Activated CD4-positive, alpha-beta T cell treated with anti-CD3 and anti-CD28 coated beads, Interleukin-2, Interleukin-4, amounts not matched to agents 100 ng/mL and 50 ng/mL, durations not matched to agents 16 hours and 8 hours (primary cell): ENCODE measurements around the gene ATP6V0D1.
A peak's percentile ranks its signal among the peaks of the same experiment; 100 is the strongest.
"Not testable (repeated sequence)": the region's sequence is repeated elsewhere in the genome, so short reads cannot be mapped to it uniquely, and the experiment has no call there.

Source experiments
- DNase-seq: peaks from one replicate; pipeline ENCODE4 v3.0.0-alpha.2; 2020; ENCODE audit warnings: low spot score

ATP6V0D1 gene

DNA sequence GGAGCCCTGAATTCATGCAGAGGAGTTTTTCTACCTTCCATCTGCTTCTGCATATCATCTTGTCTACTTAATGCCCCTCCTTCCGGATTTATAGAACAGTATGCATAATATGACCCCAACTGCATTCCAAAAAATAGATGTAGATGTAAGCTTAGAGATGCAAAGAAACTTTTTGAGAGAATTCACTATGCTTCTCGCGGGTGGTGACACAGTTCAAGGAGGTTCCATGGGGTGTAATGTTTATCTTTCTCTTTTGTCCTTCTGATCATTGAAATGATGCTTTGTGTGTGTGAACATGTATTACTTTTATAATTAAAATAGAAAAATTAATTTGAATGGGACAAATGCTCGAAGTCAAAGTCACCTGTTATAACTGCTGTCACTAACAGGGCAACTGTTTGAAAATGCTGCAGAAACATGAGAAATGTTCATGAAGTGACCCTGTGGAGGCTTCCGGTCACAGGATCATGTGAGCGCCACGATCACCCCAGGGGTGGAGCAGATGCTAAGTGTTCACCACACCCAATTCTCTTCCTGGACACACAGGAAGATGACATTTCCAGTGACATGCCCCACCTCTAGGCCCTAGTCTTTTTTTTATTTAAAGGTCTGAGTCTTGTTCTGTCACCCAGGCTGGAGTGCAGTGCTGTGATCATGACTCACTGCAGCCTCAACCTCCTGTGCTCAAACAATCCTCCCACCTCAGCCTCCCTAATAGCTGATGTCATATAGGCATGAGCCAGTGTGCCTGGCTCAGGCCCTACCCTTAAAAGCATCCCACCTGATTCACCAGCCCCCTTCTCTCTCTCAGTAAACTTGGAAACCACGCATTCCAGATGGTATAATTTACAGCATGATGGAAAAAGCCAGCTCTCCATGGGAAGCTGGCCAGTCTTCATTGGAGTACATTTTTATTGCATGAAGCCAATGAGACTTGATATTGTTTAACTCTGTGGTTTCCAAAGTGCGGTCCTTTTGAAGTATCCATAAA, 23.4 kb upstream of the ATP6V0D1 start:
- DNase-seq, result peak; percentile 67

DNA sequence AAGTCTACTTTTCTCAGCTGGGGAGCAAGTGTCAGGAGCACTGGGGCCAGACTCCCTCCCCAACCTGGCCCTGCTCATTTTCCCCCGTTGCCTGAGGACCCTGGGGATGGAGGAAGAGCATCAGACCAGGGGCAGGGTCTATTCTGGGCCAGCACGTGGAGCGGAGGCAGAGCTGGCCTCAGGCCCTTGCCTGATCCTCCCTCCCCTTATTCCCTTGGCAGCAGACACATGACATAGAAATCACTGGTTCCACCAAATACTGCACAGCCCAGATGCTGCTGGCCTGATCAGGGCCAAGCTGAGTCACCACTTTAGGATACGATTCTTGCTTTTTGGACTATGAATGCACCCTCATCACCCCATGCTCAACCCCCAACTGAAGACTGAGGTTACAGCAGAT, 18.1 kb upstream of the ATP6V0D1 start:
- DNase-seq, result no peak

DNA sequence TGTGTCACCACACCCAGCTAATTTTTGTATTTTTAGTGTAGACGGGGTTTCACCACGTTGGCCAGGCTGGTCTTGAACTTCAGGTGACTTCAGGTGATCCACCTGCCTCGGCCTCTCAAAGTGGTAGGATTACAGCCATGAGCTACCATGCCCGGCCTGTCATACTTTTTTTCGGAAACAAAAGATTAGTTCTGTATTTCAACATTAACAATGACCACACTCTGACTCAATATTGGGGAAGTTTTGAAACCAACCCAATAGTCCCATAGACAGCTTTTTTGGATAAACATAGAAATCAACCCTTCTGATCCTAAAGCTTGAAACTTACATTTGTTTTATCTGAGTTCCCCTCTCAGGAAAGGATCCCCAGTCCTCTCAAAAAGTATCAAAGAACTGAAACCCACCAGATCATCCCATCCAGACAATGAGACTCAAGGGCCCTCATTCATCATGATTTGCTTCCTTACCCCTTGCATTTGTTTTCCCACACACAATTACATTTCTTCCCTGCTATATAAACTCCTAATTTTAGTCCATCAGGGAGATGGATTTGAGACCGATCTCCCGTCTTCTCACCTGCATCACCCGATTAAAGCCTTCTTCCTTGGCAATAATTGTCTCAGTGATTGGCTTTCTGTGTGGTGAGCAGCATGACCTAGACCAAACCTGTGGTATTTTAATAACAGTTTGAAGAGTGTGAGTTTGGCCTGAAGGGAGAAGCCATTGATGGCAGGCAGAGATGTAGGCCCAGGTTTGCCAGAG, 9.6 kb upstream of the ATP6V0D1 start:
- no peak for DNase-seq

DNA sequence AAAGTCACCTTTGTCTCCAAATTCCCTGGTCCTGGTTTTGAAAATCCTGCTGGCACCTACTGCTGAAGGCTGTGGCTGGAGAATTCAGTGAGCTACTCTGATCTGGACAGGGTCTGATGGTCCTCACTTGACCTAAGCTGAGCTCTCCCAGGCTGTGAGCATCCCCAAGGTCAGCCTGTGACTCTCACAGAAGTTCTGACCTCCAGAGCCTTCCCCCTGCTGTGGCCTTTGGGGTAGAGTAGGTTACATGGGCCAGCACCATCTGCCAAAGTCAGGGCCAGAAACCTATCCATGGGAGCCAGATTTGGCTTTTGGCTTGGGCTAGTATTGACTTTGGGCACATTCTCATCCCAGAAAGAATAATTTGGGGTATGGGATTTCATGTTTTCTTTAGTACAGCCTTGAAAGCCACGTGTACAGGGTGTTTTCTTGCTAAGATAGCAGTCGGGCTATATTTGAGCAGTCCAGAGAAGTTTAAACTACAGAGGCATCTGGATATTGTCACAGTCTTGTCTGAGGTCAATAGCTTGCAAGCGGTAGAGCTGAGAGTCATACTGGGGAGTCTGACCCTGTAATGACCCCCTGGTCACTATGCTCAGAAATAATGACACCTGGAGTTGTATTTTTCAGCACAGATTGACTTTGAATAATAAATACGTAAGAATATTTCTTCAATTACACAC, 8.6 kb upstream of the ATP6V0D1 start:
- DNase-seq, result no peak

DNA sequence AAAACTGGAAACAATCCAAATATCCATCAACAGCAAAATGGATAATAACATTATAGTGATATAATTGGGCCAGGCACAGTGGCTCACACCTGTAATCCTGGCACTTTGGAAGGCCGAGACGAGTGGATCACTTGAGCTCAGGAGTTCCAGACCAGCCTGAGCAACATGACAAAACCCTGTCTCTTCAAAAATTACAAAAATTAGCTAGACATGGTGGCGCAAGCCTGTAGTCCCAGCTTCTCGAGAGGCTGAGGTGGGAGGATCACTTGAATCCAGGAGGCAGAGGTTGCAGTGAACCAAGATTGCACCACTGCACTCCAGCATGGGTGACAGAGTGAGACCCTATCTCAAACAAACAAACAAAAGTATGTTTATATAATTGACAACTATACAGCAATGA, 6.6 kb upstream of the ATP6V0D1 start:
- not testable (repeated sequence) for DNase-seq

DNA sequence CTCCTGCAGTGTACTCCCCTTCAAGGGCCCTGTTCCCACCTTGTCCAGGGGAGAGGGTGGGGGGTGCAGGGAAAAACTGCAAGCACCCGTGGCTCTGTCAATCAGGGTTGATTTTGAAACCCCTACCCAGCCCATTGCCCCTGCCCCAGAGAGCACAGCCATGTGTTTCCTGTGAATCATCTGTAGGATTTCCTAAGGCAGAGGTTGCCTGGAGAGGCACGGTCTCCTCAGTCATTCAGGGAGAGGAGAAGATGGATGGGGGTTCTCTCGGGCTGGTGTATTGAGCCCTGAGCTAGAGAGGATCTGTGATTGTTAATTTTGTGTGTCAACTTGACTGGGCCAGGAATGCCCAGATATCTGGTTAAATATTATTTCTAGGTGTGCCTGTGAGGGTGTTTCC, 5.8 kb upstream of the ATP6V0D1 start:
- DNase-seq, result no peak

DNA sequence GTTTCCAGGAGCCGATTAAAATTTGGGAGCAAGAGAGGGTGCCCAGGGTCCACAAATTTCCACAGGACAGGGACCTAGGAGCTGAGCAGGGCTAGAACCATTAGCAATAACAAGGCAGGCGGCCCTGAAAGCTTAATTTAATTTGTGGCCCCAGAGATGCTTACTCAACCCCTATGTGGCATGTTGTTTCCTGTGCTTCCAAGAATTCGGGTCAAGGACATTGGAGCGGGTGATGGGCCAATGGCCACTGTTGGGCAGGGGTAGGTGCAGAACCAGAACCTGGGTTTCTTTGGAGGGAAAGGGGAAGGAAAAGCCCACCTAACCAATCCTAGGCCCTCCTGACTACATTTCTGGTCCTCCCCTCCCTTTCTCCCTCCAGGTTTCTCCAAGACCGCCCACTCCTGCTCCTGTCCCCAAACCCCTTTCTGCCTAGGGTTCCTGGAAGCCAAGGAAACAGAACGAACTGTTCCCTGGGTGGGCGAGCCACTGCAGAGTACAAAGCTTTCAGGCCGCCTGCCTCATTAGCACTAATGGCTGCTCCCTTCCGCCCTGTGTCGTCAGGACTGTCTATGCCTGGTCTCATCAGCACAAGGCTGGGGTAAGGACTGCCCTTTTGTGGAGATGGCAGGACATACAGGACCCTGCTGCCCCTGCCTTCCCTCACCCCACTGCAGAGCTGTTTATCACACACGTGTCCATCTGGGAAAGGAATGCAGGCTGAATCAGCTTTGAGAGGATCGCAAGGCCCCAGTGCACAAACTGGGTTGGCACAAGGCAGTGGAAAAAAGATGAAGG, 3.0 kb upstream of the ATP6V0D1 start:
- DNase-seq, result no peak

DNA sequence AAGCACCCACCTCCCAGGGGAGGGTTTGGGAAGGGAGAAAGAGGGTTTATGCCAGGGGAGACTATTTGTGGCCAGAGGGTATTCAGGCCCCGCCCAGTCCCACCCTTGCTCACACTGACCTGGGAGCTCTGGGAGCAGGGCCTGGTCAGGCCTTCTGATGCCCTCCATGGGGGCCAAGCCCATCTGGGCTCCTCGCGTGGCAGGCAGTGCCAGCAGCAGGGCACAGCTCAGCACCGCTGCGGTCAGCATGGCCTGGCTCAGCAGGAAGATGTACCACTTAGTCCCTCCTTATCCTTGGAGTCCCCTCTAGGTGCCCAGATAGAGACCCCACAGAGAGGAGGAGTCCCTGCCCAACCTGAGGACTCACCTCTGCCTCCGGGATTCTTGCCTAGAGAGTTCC, 2.2 kb upstream of the ATP6V0D1 start, which contains the start of gene AGRP:
Gene AGRP (minus strand): TSS at position 398 of the 400 bp plus-strand sequence. CDS start 149 bp downstream, at position 249.
- DNase-seq, result no peak

DNA sequence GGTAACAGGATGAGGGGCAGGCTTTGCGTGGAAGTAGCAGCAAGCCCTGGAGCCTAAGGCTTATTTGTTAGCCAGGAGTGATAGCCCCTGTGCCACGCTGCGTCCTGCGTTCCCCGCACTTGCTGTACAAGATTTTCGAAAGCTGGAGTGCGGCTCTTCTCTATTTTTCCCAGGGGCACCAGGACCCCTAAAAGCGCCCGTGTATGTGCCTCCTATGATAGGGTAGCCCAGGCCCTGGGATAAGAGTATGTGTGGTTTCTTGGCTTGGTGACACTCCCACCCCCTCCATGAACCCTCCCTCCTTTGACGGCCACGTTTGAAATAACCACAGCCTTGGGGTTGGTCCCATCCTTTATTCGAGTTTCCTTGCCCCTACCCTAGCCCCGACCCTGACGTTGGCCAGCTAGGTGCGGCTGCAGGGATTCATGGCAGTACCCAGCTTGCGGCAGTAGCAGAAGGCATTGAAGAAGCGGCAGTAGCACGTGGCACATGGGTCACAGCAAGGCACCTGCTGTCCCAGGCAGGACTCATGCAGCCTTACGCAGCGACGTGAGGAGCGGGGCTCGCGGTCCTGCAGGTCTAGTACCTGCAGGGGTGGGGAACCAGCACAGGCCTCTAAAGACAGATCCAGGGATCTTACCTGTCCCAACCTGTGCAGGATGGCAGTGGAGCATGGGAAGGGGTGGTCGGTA, 1.4 kb upstream of the ATP6V0D1 start:
- no peak for DNase-seq

DNA sequence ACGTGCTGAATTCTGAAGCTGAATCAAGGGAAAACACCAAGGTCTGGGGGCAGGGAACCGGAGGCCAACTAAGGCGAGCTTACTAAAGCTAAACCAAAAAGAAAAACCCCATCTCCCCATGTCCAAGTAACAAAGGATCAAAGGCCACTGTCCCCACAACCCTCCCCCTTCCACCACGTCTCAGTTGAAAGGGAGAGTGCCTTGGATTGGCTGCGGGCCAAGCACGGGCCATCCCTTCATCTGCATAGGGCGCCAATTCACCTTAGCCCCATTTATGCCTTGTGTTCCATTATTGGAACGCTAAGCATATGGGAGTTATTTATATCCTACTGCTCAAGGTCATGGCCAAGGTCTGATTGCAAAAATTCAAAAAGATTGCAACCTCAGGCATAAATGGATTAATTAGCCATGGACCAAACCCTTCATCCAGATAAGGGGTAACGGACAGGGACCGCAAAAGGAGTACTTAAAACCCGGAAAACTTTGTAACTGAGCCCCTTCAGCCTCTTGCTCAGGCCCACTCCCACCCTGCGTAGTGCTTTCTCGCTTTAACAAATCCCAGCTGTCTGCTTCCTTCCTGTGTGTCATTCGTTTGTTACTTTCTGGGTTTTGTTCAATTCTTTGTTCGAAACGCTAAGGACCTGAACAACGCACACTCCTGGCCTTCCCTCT, 740 bp upstream of the ATP6V0D1 start:
- DNase-seq, result peak; percentile 65

DNA sequence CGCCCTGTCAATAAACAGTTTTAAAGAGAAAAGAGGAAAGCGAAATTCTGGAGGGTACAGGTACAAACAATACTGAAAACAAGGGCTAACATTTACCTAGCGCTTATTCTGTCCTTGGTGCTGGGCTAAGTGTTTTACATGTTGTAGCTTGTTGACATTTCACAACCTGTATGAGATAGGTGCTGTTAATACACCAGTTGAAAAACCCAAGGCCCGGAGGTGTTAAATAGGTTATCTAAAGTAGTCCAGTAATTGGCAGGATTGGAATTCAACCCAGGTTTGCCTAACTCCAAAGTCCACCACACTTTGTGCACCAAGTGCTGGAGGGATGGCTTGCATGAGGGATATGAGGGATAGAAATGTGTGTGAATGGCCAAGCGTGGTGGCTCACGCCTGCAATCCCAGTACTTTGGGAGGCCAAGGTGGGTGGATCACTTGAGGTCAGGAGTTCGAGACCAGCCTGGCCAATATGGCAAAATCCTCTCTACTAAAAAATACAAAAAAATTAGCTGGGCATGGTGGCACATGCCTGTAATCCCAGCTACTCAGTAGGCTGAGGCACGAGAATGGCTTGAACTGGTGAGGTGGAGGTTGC, 2.9 kb downstream of the ATP6V0D1 start:
- no peak for DNase-seq

DNA sequence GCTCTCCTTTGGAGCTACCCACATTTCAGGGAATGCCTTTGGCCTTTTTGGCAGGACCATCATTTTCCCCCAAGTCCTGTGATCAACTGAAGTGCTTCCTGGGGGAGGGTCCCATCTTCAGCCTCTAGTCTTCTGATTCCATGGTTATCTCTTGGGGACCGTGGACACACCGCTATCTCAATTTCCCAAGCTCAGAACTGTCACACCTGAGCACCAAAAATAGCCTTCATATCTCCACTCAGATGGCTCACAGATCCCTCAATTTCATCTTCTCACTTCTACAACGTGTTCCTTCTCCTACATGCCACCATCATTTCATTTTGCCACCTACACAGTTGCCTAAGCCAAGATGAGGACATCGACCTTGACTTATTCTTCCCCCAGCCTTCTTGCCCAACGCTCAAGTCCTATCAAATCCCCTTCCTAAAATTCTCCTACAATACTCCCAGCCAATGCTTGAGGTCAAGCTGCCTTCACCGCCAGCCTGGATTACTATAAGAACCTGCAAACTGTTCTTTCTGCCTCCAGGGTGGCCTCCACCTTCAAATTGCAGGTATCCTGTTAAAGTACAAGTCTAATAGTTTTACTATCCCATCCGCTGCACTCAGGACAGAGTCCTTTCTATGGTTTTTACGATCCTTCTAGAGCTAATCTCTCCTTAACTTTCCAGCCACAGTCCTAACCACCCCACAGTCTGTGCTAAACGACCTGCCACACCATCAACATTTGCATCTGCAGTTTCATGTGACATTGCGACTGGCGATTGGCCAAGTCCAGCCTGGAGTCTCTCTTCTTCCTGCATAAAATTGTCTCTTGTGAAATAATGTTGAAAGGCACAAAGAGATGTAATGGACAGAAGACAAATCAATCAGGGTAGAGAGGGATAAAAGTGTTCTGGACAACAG, 6.2 kb downstream of the ATP6V0D1 start:
- DNase-seq, result no peak

DNA sequence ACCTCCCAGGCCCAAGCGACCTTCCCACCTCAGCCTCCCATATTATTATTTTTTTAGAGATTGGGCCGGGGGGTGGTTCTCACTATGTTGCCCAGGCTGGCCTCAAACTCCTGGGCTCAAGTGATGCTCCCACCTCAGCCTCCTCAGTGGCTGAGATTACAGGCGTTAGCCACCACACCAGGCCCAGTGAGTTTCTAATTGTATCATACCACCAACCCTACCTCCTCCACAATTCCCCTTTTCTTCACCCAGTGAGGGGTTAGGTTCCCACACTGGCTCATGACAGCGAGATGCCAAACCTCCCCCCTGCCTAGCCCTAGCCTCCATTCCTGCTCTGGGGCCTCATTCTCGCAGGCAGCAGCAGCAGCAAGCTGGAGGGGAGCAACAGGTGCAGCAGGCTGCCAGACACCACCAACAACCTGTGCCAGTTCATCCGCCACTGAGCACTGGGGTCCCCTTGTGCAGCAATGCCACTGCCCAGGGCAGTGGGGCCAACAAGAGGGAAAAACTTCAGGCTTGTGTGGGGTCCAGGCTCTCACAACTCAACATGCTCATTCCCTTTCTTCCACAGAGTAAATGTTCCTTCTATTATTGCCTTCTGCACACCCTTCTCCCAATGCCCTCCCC, 9.1 kb downstream of the ATP6V0D1 start:
- DNase-seq, result no peak

DNA sequence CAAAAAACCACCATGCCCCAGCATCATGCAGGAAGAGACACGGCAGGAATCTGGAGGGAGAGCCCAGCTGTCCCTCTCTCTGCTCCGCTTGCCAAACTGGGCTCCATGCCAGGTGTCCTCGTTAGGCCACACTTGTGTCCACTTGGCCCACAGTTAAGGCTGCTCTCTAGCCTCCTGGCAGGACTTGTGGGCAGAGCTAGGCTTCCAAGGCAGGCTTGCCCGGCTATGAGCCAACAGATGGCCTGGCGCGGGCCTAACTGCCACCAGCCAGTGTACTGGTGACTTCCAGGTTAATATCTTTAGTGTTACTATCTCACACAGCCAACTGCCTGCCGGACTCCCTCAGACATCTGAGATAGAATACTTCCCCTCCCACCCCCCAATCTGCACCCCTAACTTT, 10.6 kb downstream of the ATP6V0D1 start:
- no peak for DNase-seq

DNA sequence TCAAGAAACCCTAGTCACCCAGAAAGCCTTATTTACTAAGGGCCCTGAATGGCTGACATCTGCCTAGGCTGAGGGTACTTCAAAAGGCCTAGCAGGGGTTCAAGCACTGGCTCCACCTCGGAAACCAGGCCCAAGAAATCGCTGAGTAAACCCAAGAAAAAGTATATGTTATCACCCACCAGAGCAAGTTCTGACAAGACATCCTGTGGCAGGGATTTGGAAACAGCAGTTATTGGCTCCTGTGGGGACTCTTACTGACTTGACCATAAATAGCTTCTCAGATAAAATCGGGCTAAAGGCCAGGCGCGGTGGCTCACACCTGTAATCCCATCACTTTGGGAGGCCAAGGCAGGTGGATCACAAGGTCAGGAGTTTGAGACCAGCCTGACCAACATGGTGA, 12.2 kb downstream of the ATP6V0D1 start:
- DNase-seq, result no peak

DNA sequence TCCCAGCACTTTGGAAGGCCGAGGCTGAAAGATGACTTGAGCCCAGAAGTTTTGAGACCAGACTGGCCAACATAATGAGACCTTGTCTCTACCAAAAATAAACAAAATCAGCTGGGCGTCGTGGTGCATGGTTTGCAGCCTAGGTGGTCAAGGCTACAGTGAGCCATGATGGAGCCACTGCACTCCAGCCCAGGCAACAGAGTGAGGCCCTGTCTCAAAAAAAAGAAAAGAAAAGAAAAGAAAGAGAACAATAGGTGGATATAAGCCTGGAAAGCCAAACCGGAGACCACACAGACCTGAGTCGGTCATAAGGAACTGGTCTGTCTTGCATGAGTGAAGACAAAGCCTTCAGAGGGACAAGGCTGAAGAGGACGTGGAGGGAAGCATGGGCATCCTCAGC, 14.4 kb downstream of the ATP6V0D1 start:
- DNase-seq, result no peak

DNA sequence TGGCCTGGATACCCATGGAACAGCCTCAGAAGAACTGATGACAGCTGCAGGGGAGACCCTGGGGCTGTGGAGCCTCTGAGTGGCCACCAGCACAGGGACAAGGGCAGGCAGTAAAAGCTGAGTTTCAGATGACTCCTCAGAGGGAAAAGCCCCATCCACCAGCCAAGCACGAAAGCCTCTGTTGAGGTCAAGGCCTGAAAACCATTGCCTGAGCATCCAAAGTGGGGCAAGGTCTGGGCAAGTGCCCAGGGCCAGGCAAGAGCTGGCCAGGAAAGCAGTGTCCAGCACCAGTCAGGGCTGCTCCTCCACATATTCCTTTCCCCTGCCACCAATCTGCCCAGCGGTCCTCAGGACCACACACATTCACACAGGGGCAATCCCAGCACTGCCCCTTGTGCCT, 16.4 kb downstream of the ATP6V0D1 start:
- DNase-seq, result no peak

DNA sequence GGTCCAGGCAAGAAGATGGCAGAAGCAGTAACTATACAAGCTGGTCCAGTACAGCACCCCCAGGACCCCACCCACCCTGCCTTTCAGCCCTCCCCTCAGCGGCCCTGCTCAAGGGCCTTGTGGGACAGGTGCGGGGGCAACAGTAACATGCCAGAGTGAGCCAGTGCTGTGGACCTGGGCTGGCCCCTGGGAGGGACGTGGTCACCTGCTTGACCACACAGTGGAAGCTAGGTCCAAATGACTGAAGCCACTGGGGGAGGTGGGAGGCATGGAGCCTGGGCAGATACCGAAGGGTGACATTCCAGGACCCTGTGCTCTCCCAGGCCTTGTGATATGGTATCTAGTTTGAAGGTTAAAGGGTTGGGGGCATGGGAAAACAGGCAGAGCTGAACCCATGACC, 17.3 kb downstream of the ATP6V0D1 start:
- DNase-seq, result no peak
